ENCODE measurements around the gene ZFAND5. TPM values are rescaled to one million over a fixed set of nuclear protein-coding genes. Genes with fewer than 3 reads are reported as not detected.

The ZFAND5 gene
- total RNA-seq, 1 experiment from 2014 or later = 84.1 TPM

GRCh38 chr9:72410214-72410613, 45.2 kb upstream of the ZFAND5 start:
- Histone ChIP-seq H3K36me3 (ENCODE audit: low read depth, low read length) (no peaks in the 10 kb centered on the region), H4K20me1 (ENCODE audit: low read length) (no peaks in the 10 kb centered on the region), H3K9me3 (ENCODE audit: low read length) (no peaks in the 10 kb centered on the region), H3F3A (ENCODE audit: low read length, unreplicated experiment) (no peaks in the 10 kb centered on the region), H3K4me3 (ENCODE audit: low read length) (no peak overlapping the region), H3K9me2 (replicated peaks; ENCODE audit: low read length) (no peaks in the 10 kb centered on the region), H3K27me3 (ENCODE audit: low read length) (no peaks in the 10 kb centered on the region), H3K4me1 (ENCODE audit: insufficient read depth, low read length) (no peaks in the 10 kb centered on the region), H3K4me2 (ENCODE audit: low read length) (no peak overlapping the region), H3K27ac (ENCODE audit: low read length) (no peak overlapping the region), H2AFZ (ENCODE audit: low read length) (no peak overlapping the region), H3K9ac (ENCODE audit: low read length) (no peak overlapping the region), H3K79me2 (ENCODE audit: low read length) (no peaks in the 10 kb centered on the region)
- ChIA-PET POLR2A (ENCODE audit: unreplicated experiment) (no interaction called here), CTCF (no interaction called here)
- ATAC-seq = no peak
- TF ChIP-seq EZH2phosphoT487 (IDR thresholded peaks at IDR 0.05; ENCODE audit: borderline replicate concordance, low read length) = no peak
- no peak for TF ChIP-seq EZH2 (IDR thresholded peaks at IDR 0.05; ENCODE audit: low read length, unreplicated experiment)
- TF ChIP-seq CTCF (conservative IDR thresholded peaks at IDR 0.05; ENCODE audit: low read depth, low read length) = no peak
- no TSS peak for BruUV-seq (replicated peaks)
- no peak for DNase-seq
- intact Hi-C loops (cut with micrococcal nuclease) = no loop called here

GRCh38 chr9:72407114-72407513, 42.1 kb upstream of the ZFAND5 start:
- Histone ChIP-seq H3K9me2 (replicated peaks; ENCODE audit: low read length) (no peaks in the 10 kb centered on the region), H3K36me3 (ENCODE audit: low read depth, low read length) (no peaks in the 10 kb centered on the region), H2AFZ (ENCODE audit: low read length) (no peak overlapping the region), H3K27ac (ENCODE audit: low read length) (no peak overlapping the region), H3F3A (ENCODE audit: low read length, unreplicated experiment) (no peaks in the 10 kb centered on the region), H3K9ac (ENCODE audit: low read length) (no peak overlapping the region), H3K79me2 (ENCODE audit: low read length) (no peaks in the 10 kb centered on the region), H3K4me3 (ENCODE audit: low read length) (no peak overlapping the region), H3K4me1 (ENCODE audit: insufficient read depth, low read length) (no peaks in the 10 kb centered on the region), H3K27me3 (ENCODE audit: low read length) (no peaks in the 10 kb centered on the region), H3K9me3 (ENCODE audit: low read length) (no peaks in the 10 kb centered on the region), H3K4me2 (ENCODE audit: low read length) (no peak overlapping the region), H4K20me1 (ENCODE audit: low read length) (no peaks in the 10 kb centered on the region)
- no peak for DNase-seq
- CTCF ChIA-PET = no interaction called here
- no TSS peak for BruUV-seq (replicated peaks)
- intact Hi-C loops (cut with micrococcal nuclease) = no loop called here
- TF ChIP-seq EZH2 (IDR thresholded peaks at IDR 0.05; ENCODE audit: low read length, unreplicated experiment) (no peak), EZH2phosphoT487 (IDR thresholded peaks at IDR 0.05; ENCODE audit: borderline replicate concordance, low read length) (no peak), CTCF (conservative IDR thresholded peaks at IDR 0.05; ENCODE audit: low read depth, low read length) (no peak)
- ATAC-seq = no peak
- POLR2A ChIA-PET (ENCODE audit: unreplicated experiment) = no interaction called here

- CTCF ChIA-PET = no interaction called here
- H3K9me2 ChIP-seq (replicated peaks; ENCODE audit: low read length) = no peaks in the 10 kb centered on the region
- H3K4me2 ChIP-seq (ENCODE audit: low read length) = no peak overlapping the region
- no peaks in the 10 kb centered on the region for H4K20me1 ChIP-seq (ENCODE audit: low read length)
- BruUV-seq (replicated peaks) = no TSS peak
- H3K36me3 ChIP-seq (ENCODE audit: low read depth, low read length) = no peaks in the 10 kb centered on the region
- H3F3A ChIP-seq (ENCODE audit: low read length, unreplicated experiment) = no peaks in the 10 kb centered on the region
- H3K4me3 ChIP-seq (ENCODE audit: low read length) = no peak overlapping the region
- intact Hi-C loops (cut with micrococcal nuclease) = no loop called here
- no peaks in the 10 kb centered on the region for H3K79me2 ChIP-seq (ENCODE audit: low read length)
- no peak overlapping the region for H2AFZ ChIP-seq (ENCODE audit: low read length)
- DNase-seq (no peak), ATAC-seq (no peak)
- no peak for TF ChIP-seq EZH2 (IDR thresholded peaks at IDR 0.05; ENCODE audit: low read length, unreplicated experiment)
- TF ChIP-seq CTCF (conservative IDR thresholded peaks at IDR 0.05; ENCODE audit: low read depth, low read length) = no peak
- TF ChIP-seq EZH2phosphoT487 (IDR thresholded peaks at IDR 0.05; ENCODE audit: borderline replicate concordance, low read length) = no peak
- POLR2A ChIA-PET (ENCODE audit: unreplicated experiment) = no interaction called here
- H3K4me1 ChIP-seq (ENCODE audit: insufficient read depth, low read length) = no peaks in the 10 kb centered on the region
- no peak overlapping the region for H3K27ac ChIP-seq (ENCODE audit: low read length)
- no peaks in the 10 kb centered on the region for H3K9me3 ChIP-seq (ENCODE audit: low read length)
- H3K27me3 ChIP-seq (ENCODE audit: low read length) = no peaks in the 10 kb centered on the region
- H3K9ac ChIP-seq (ENCODE audit: low read length) = no peak overlapping the region
Measured at GRCh38 chr9:72402744-72403143, 37.7 kb upstream of the ZFAND5 start.

Data from PC-3 (cell line).